ENCODE results near the gene HIC1. TPM values are rescaled to one million over a fixed set of nuclear protein-coding genes. Genes with fewer than 3 reads are reported as not detected.

HIC1 gene
- total RNA-seq, 2 experiments from 2014 or later = 13.6 to 16.5 TPM

DNA sequence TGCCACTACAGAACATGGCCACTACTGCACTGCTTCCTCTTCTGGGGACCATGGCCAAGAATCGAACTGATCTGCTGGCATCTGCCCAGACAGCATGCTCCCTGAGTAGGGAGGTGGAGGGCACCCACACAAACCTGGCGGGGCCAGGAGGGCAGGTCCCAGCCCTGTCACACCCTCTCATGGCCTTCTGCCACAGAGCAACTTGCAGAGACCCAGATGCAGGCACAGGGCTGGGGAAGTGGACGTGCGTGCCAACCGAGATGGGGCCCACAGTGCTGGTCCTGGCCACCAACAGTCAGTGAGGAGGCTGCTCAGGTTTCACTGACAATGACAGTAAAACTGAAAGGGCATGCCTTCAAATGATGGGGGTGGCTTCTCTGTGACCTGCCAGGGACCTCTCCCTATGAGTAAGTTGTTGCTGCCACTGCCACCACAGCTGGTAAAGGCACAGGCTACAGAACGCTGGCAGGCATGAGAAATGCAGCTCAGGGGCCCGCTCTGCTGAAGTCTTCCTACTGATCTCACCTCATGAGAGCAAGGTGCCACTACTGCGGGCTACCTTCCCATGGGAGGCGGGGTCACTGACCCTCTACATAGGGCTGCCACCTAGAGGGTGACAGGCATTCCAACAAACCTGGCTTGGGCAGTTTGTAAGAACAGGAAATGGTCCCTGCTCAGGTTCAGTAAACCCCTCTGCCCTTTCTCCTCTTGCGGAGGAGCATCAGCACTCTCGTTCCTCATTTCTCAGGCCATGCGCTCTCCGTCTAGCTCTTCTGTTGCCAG is 15.5 kb downstream of the HIC1 start:
- POLR2A ChIA-PET = interaction anchor here (0.6 to 2.6 kb wide), 6 partner anchors 16 to 283 kb away, joined by 3 to 23 read pairs (median 5); no protein-coding TSS in a partner anchor

DNA sequence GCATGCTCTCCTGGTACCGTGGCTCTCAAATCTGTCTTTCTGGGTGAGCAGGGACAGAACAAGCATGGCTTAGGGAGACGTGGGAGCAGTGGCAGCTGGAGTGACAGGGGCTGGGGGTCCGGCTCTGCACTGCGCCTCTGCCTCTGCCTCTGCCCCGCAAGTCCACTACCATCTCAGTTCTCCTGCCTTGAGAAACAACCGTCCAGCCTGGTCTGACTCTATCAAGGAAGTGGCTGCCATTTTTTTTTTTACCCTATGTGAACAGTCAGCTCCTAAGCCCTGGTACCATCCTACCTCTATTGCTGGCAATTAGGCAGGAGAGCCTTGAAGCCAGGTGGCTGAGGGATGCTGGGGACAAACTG is 16.1 kb downstream of the HIC1 start:
- H3K9me3 Mint-ChIP-seq (ENCODE audit: low read depth) = no peaks in the 10 kb centered on the region
- POLR2A ChIA-PET = interaction anchor here (0.7 to 2.6 kb wide), 4 partner anchors 15 to 183 kb away, joined by 4 to 23 read pairs (median 6); no protein-coding TSS in a partner anchor
- peaks cover 3% of the 10 kb centered on the region for H3K27me3 Mint-ChIP-seq
- intact Hi-C loops (cut with DNase I, micrococcal nuclease) = loop anchor here in 1 of 2 experiments (5.0 kb wide), 1 partner anchor 191 kb away; no protein-coding TSS in a partner anchor
- DNase-seq (no peak), ATAC-seq (no peak)
- peak overlapping the region; percentile 82 for H3K27ac Mint-ChIP-seq
- peaks cover 37% of the 10 kb centered on the region for H3K4me1 Mint-ChIP-seq
- peak overlapping the region; percentile 13 for H3K4me3 Mint-ChIP-seq
- peaks cover 46% of the 10 kb centered on the region for H3K36me3 Mint-ChIP-seq (ENCODE audit: low read depth)
- CTCF ChIA-PET = interaction anchor here (0.8 to 4.6 kb wide), 7 partner anchors 14 to 212 kb away, joined by 3 to 55 read pairs (median 4); partner anchors contain the start of genes HIC1 and OVCA2

More for the DNA sequence above, 15.5 kb downstream of the HIC1 start:
- Mint-ChIP-seq H3K4me3 (peak overlapping the region; percentile 36), H3K36me3 (ENCODE audit: low read depth) (peaks cover 52% of the 10 kb centered on the region), H3K9me3 (ENCODE audit: low read depth) (no peaks in the 10 kb centered on the region), H3K4me1 (peaks cover 36% of the 10 kb centered on the region), H3K27me3 (peaks cover 3% of the 10 kb centered on the region), H3K27ac (peak overlapping the region; percentile 82)
- CTCF ChIA-PET = interaction anchor here (0.6 to 4.6 kb wide), 10 partner anchors 11 to 540 kb away, joined by 3 to 55 read pairs (median 3); partner anchors contain the start of genes HIC1 and OVCA2
- intact Hi-C loops (cut with DNase I, micrococcal nuclease) = loop anchor here (1.0 to 5.0 kb wide), 4 partner anchors 16 to 192 kb away; no protein-coding TSS in a partner anchor
- DNase-seq (peak; percentile 91), ATAC-seq (peak; percentile 88)

DNA sequence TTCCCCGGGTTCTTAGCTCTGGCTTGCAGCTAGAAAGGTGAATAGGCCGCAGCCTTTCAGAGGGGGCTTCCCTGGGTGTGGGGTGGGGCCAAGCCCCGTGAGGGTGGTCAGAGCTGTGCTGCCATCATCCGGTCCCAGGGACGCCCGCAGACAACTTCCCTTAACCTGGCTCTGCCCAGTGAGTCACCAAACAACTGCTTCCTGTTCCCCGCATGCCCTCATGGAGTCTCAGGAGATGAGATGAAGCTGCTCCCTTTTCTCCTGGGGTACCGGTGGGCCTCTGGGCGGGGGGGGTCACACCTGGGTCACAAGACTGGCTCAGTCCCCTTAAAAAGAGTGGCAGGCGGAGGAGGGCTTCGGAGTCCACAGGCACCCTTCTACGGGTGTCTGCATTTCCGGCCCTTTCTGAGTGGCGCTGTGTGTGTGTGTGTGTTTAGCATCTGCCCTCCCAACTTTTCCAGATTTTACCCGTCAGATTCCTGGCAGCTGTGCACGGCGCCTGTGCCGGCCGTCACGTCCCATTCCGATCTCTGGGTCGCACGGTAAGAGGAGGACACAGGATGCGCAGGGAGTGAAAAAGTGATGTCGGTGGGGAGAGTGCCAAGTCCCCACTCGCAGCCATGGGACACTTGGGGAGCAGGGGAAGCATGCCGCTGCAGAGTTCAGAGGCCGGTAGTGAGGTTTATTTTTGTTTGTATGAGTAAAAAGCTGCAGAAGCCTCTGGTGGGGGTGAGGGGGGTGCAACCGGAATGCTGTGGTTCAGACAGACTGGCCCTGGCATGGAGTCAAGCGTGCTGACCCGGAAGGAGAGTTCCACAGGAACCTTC is 16.8 kb downstream of the HIC1 start:
- Mint-ChIP-seq H3K4me1 (peaks cover 37% of the 10 kb centered on the region), H3K36me3 (ENCODE audit: low read depth) (peaks cover 46% of the 10 kb centered on the region), H3K27me3 (no peaks in the 10 kb centered on the region), H3K4me3 (no peak overlapping the region), H3K27ac (no peak overlapping the region), H3K9me3 (ENCODE audit: low read depth) (no peaks in the 10 kb centered on the region)
- ChIA-PET POLR2A (interaction anchor here (0.6 to 2.6 kb wide), 3 partner anchors 14 to 182 kb away, joined by 3 to 23 read pairs (median 6); no protein-coding TSS in a partner anchor), CTCF (interaction anchor here (1.0 to 4.6 kb wide), 4 partner anchors 14 to 173 kb away, joined by 3 to 55 read pairs (median 10); partner anchors contain the start of genes HIC1 and OVCA2)
- intact Hi-C loops (cut with DNase I, micrococcal nuclease) = loop anchor here in 1 of 2 experiments (5.0 kb wide), 1 partner anchor 191 kb away; no protein-coding TSS in a partner anchor
- ATAC-seq = no peak
- DNase-seq = no peak

DNA sequence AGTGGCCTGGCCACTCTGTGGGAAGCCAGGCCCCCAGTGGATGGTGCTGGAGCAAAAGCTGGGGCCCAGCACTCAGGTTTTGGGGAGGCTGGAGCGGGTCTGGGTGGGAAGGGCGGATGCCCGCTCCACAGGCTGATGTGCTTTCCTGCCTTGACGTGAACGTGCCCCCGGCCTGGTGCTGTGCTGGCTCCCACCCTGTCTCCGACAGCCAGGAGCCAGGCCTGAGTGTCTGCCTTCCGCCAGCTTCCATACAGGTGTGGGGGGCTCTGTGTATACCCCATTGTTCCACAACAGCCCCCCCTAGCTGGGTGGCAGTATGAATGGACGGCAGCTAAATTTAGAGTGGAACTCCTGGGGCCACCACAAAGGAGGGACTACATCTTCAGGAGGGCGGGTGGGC is 20.0 kb downstream of the HIC1 start:
- peaks cover 48% of the 10 kb centered on the region for H3K36me3 Mint-ChIP-seq (ENCODE audit: low read depth)

DNA sequence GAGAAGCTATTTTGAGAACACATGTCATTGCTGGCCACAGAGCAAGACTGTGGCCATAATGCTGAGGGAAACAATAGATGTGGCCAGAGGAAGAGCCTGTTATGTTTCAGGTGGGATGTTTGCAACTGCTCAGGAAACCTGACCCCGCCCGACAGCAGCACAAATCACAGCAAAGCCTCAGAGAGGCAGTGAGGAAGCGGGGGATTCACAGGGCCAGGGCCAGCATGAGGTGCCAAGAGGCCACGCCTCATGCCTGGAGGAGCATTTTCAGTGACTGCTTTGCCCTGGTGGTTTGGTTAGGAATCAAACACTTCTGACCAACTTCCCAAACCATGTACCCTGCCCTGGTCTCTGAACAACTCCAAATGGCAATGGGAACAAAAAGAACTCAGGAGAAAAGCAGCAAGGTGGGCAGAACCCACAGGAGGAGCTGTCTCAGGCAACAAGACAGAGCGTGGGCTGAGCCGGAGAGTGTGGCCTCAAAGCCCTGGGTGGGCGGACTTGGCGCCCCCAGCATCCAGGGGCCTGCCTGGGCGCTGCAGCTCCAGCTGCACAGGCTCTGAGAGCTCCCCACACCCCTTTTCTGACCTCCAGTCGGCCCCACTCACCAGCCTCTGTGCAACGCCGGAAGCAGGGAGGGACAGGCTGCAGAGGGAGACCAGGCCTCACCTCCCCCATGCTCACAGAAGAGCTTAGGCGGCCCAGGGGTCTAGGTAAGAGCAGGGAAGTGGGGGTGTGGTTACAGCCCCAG is 20.6 kb downstream of the HIC1 start:
- H3K4me3 Mint-ChIP-seq = no peak overlapping the region
- ChIA-PET CTCF (no interaction called here), POLR2A (no interaction called here)
- H3K4me1 Mint-ChIP-seq = peaks cover 17% of the 10 kb centered on the region
- no peaks in the 10 kb centered on the region for H3K27me3 Mint-ChIP-seq
- no peak overlapping the region for H3K27ac Mint-ChIP-seq
- intact Hi-C loops (cut with DNase I, micrococcal nuclease) = no loop called here
- DNase-seq (no peak), ATAC-seq (no peak)
- no peaks in the 10 kb centered on the region for H3K9me3 Mint-ChIP-seq (ENCODE audit: low read depth)
- peaks cover 52% of the 10 kb centered on the region for H3K36me3 Mint-ChIP-seq (ENCODE audit: low read depth)

More for the DNA sequence above, 20.0 kb downstream of the HIC1 start:
- DNase-seq (no peak), ATAC-seq (no peak)
- intact Hi-C loops (cut with DNase I, micrococcal nuclease) = loop anchor here in 1 of 2 experiments (5.0 kb wide), 1 partner anchor 187 kb away; no protein-coding TSS in a partner anchor
- no peaks in the 10 kb centered on the region for H3K27me3 Mint-ChIP-seq
- ChIA-PET POLR2A (no interaction called here), CTCF (interaction anchor here (1.2 kb wide), 1 partner anchor 10 kb away, joined by 3 read pairs; no protein-coding TSS in a partner anchor)
- no peaks in the 10 kb centered on the region for H3K9me3 Mint-ChIP-seq (ENCODE audit: low read depth)
- H3K4me3 Mint-ChIP-seq = no peak overlapping the region
- no peak overlapping the region for H3K27ac Mint-ChIP-seq
- H3K4me1 Mint-ChIP-seq = peaks cover 22% of the 10 kb centered on the region

DNA sequence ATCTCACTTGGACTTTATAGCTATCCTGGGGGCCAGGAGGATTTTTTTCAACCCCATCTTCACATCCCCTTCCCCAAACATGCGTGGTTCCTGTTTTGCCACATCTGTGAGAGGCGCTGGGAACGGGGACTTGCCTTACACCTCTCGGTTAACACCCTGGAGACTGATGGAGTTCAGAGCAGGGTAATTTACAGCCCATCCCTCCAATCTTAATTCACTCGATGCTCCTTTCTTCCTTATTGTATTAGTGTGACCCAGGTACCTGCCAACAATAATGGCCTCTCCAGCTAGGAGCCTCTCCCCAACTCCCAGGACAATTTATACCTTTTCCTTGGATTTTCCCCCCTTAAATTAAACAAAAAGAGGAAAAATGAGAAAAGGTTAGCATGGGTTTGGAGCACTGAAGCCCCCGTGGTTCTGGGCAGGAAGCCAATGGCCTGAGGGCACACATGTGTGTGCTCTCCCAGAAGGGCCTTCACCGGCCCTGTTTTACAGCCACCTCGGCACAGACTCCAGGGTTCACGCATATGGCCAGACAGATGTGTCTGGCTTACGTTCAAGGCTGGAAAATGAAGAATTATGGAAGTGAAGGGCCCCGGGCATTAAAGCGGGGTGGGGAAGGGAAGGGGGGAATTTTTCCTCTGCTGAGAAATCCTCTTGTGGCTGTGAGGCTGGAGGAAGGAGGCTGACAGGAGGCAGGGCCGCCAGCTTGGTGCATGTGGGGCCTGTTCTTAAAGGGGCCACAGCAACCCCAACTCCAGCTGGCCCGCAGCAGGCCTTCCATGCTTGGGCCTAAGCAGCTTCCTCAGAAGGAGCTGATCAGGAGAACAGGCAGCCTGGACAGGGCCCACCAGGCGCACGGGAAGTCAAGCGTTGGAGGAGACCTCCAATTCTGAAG is 21.4 kb downstream of the HIC1 start:
- intact Hi-C loops (cut with DNase I, micrococcal nuclease) = no loop called here
- no peak for ATAC-seq
- ChIA-PET CTCF (interaction anchor here (0.6 kb wide), 1 partner anchor 56 kb away, joined by 3 read pairs; no protein-coding TSS in a partner anchor), POLR2A (no interaction called here)
- Mint-ChIP-seq H3K27ac (no peak overlapping the region), H3K4me1 (peaks cover 8% of the 10 kb centered on the region), H3K4me3 (no peak overlapping the region), H3K27me3 (no peaks in the 10 kb centered on the region), H3K36me3 (ENCODE audit: low read depth) (peaks cover 53% of the 10 kb centered on the region), H3K9me3 (ENCODE audit: low read depth) (no peaks in the 10 kb centered on the region)
- no peak for DNase-seq

DNA sequence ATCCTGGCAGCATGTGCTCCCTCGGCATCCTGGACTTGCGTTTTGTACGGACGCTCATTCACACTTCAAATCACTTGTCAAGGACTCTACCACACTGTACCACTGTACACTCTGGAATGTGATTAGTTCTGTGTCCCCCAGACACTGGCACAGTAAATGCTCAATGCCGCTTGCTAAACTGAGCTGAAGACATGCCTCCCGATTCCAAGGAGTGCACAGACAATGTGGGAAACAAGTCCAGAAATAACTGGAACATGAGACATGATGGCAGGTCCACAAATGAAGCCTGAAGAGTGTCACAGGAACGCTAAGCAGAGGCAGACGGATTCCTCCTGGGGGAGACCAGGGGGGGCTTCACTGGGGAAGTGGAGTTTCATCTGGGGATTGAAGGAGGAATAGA is 22.1 kb downstream of the HIC1 start:
- DNase-seq (no peak), ATAC-seq (no peak)
- Mint-ChIP-seq H3K4me1 (peaks cover 10% of the 10 kb centered on the region), H3K27ac (no peak overlapping the region), H3K9me3 (ENCODE audit: low read depth) (no peaks in the 10 kb centered on the region), H3K36me3 (ENCODE audit: low read depth) (peaks cover 52% of the 10 kb centered on the region), H3K4me3 (no peak overlapping the region), H3K27me3 (no peaks in the 10 kb centered on the region)
- intact Hi-C loops (cut with DNase I, micrococcal nuclease) = no loop called here
- CTCF ChIA-PET = interaction anchor here (0.6 kb wide), 1 partner anchor 57 kb away, joined by 3 read pairs; no protein-coding TSS in a partner anchor
- POLR2A ChIA-PET = no interaction called here

DNA sequence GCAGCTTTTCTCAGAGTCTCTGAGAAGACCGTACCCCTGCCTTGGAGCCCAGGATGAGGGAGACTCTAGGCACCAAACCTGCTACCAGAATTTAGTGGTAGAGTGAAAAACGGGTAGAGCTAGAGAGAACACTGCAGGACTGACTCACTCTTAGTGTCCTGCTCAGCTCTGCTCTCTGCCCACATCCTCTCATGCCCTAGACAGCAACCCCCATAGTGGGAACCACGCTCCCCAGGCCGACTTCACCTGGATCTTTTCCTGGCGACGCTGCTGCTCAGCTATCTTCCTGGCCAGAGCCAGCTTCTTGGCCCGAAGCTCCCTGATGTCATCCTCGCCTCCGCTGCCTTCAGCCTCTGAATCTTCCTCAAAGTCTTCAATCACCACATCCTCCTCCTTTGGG is 26.7 kb downstream of the HIC1 start:
- no peaks in the 10 kb centered on the region for H3K9me3 Mint-ChIP-seq (ENCODE audit: low read depth)
- no peak overlapping the region for H3K27ac Mint-ChIP-seq
- ATAC-seq = peak; percentile 40
- peaks cover 48% of the 10 kb centered on the region for H3K36me3 Mint-ChIP-seq (ENCODE audit: low read depth)
- H3K4me3 Mint-ChIP-seq = no peak overlapping the region
- intact Hi-C loops (cut with DNase I, micrococcal nuclease) = no loop called here
- no peaks in the 10 kb centered on the region for H3K27me3 Mint-ChIP-seq
- ChIA-PET POLR2A (interaction anchor here (1.1 kb wide), 1 partner anchor 8 kb away, joined by 4 read pairs; no protein-coding TSS in a partner anchor), CTCF (interaction anchor here (1.2 to 1.5 kb wide), 2 partner anchors 12 to 15 kb away, joined by 3 to 6 read pairs; no protein-coding TSS in a partner anchor)
- no peak for DNase-seq
- peaks cover 27% of the 10 kb centered on the region for H3K4me1 Mint-ChIP-seq

DNA sequence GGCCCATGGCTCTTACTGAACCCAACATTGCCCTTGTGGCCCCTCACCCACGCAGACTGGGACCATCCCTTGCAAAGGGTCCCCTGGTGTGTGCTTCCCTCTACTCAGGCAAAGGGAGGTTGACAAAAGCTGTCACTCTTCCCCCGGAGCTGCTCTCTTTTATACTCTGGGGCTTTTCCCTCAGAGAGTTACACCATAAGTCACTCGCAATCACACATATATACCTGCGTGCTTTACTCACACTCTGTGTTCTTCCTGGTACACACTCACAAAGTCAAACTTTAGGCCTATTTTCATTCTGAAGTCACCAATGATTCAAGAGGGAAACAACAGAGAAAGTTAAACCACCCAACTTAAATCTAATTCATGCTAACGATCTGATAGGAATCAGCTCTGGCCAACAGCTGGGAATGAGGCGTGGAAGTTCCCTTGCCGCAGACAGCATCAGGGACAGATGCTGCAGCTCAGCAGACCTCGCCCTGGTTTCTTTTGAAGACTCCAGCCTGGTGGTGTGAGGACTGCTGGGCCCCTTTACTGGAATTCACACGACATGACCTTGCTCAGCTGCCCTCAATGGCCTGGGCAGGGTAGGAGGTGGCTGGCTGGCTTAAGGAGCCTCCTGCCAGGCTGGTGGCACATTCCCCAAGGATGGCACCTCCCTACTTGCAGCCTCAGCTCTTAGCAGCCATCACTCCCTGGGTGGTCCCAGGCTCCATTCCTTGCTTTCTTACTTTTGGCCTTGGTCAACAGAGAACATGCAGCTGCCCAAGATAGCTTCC is 27.3 kb downstream of the HIC1 start:
- Mint-ChIP-seq H3K4me1 (peaks cover 33% of the 10 kb centered on the region), H3K27me3 (no peaks in the 10 kb centered on the region), H3K9me3 (ENCODE audit: low read depth) (no peaks in the 10 kb centered on the region), H3K36me3 (ENCODE audit: low read depth) (peaks cover 50% of the 10 kb centered on the region), H3K27ac (no peak overlapping the region), H3K4me3 (no peak overlapping the region)
- ATAC-seq (peak; percentile 23), DNase-seq (no peak)
- intact Hi-C loops (cut with DNase I, micrococcal nuclease) = no loop called here
- POLR2A ChIA-PET = interaction anchor here (1.1 kb wide), 1 partner anchor 7 kb away, joined by 4 read pairs; no protein-coding TSS in a partner anchor
- CTCF ChIA-PET = interaction anchor here (1.2 to 1.5 kb wide), 3 partner anchors 12 to 20 kb away, joined by 3 to 6 read pairs (median 5); no protein-coding TSS in a partner anchor

Data from activated CD4-positive, alpha-beta T cell treated with anti-CD3 and anti-CD28 coated beads for 36 hours (primary cell).